ENCODE measurements around the gene GLRA3. TPM values are rescaled to one million over a fixed set of nuclear protein-coding genes. Genes with fewer than 3 reads are reported as not detected.

The GLRA3 gene
- total RNA-seq, 2 experiments from 2014 or later = not detected

- DNase-seq = peak; percentile 5
- peaks cover 12% of the 10 kb centered on the region for H3K4me1 Mint-ChIP-seq (ENCODE audit: low read depth)
- no peak overlapping the region for H3K4me3 Mint-ChIP-seq
- H3K9me3 Mint-ChIP-seq = no peaks in the 10 kb centered on the region
- intact Hi-C loops (cut with micrococcal nuclease) = no loop called here
- peak overlapping the region; percentile 24 for H3K27ac Mint-ChIP-seq
- CTCF ChIA-PET = no interaction called here
- POLR2A ChIA-PET = no interaction called here
- no peaks in the 10 kb centered on the region for H3K36me3 Mint-ChIP-seq (ENCODE audit: low read depth)
- no peak for TF ChIP-seq CTCF (IDR thresholded peaks at IDR 0.05)
- H3K27me3 Mint-ChIP-seq = no peaks in the 10 kb centered on the region
- ATAC-seq = peak; percentile 90
Measured at GRCh38 chr4:174591243-174592021, 237.6 kb downstream of the GLRA3 start.

- intact Hi-C loops (cut with micrococcal nuclease) = no loop called here
- TF ChIP-seq CTCF (IDR thresholded peaks at IDR 0.05) = no peak
- ATAC-seq = no peak
- Mint-ChIP-seq H3K4me1 (ENCODE audit: low read depth) (peaks cover 12% of the 10 kb centered on the region), H3K4me3 (no peak overlapping the region), H3K36me3 (ENCODE audit: low read depth) (no peaks in the 10 kb centered on the region), H3K27me3 (no peaks in the 10 kb centered on the region), H3K27ac (no peak overlapping the region), H3K9me3 (no peaks in the 10 kb centered on the region)
- DNase-seq = no peak
- CTCF ChIA-PET = no interaction called here
- POLR2A ChIA-PET = no interaction called here
Measured at GRCh38 chr4:174590336-174590735, 238.7 kb downstream of the GLRA3 start.

Other genes with a start within 250 kb of the GLRA3 start
- not detected for gene ADAM29, start 89.1 kb upstream of the GLRA3 start, total RNA-seq